ENCODE measurements around the gene CEP192. TPM values are rescaled to one million over a fixed set of nuclear protein-coding genes. Genes with fewer than 3 reads are reported as not detected.

CEP192 gene
- total and polyA plus RNA-seq, 2 of the 13 experiments (the other 11 are each of a cell fraction or from before 2014, with no cell fraction given), result 15.3 to 24.7 TPM

GRCh38 chr18:13004396-13004795 is 13.2 kb downstream of the CEP192 start (continued):
- no peak for TF ChIP-seq RFX3 (CRISPR knock-in tag; IDR thresholded peaks at IDR 0.05)
- no peak for TF ChIP-seq TFDP2 (CRISPR knock-in tag; IDR thresholded peaks at IDR 0.05)
- no peak for TF ChIP-seq ZNF543 (CRISPR knock-in tag; IDR thresholded peaks at IDR 0.05)
- no peak for TF ChIP-seq E2F1 (CRISPR knock-in tag; IDR thresholded peaks at IDR 0.05)
- no peak for TF ChIP-seq NR2C2 (CRISPR knock-in tag; IDR thresholded peaks at IDR 0.05; ENCODE audit: borderline replicate concordance)

- H3K4me3 ChIP-seq (replicated peaks in 1 of 3; ENCODE audit: insufficient read depth in 1 of 3, low read depth in 2 of 3, low read length in 3 of 3), result no peak overlapping the region
- H4K20me1 ChIP-seq (ENCODE audit: insufficient read depth, low read length), result no peaks in the 10 kb centered on the region
- ChIA-PET POLR2A (no interaction called here), CTCF (ENCODE audit: low intra/inter-chr PET ratio, low total read pairs) (no interaction called here)
- ATAC-seq, result no peak
- H3K79me2 ChIP-seq (ENCODE audit: insufficient read depth, low read length), result peaks cover under 1% of the 10 kb centered on the region
- H3K4me2 ChIP-seq (ENCODE audit: low read depth, low read length), result no peak overlapping the region
- no peak overlapping the region for H3K9ac ChIP-seq (ENCODE audit: insufficient read depth, low read depth, low read length)
- H3K9me3 ChIP-seq (ENCODE audit: low read length), result no peaks in the 10 kb centered on the region
- no peak for FAIRE-seq
- WGBS (ENCODE audit: low lambda C conversion rate), result 100% methylated on average over 1 of the region's 1 CpG
- no peak for DNase-seq (ENCODE audit: low spot score)
- no peak overlapping the region for H2AFZ ChIP-seq (ENCODE audit: low read length)
- no TSS peak for BruUV-seq (replicated peaks)
- peaks cover 6 to 50% of the 10 kb centered on the region in 2 experiments; a peak in 4 of 5 replicates for H3K36me3 ChIP-seq (replicated peaks in 1 of 2; ENCODE audit: control insufficient read depth in 1 of 2, insufficient read depth in 2 of 2, low read length in 2 of 2)
- no peak overlapping the region for H3K27ac ChIP-seq (ENCODE audit: extremely low read length, insufficient read depth, low read length)
- no peaks in the 10 kb centered on the region for H3K4me1 ChIP-seq (ENCODE audit: insufficient read depth, low read length)
- no peaks in the 10 kb centered on the region; a peak in 1 of 5 replicates for H3K27me3 ChIP-seq (ENCODE audit: control insufficient read depth in 1 of 2, insufficient read depth in 2 of 2, low read length in 2 of 2)
- intact Hi-C loops (cut with micrococcal nuclease; ENCODE audit: unreplicated experiment), result no loop called here
- in situ Hi-C loops (cut with HindIII; ENCODE audit: extremely low pct_ligation_motif_present, low pct_unique_long_range_greater_than_20kb), result loop anchor here (25.0 kb wide), 1 partner anchor 632 kb away; no protein-coding TSS in a partner anchor
- TF ChIP-seq CENPT (CRISPR knock-in tag; IDR thresholded peaks at IDR 0.05; ENCODE audit: low read depth) (no peak), ZNF557 (CRISPR knock-in tag; IDR thresholded peaks at IDR 0.05) (no peak), POGK (CRISPR knock-in tag; conservative IDR thresholded peaks at IDR 0.05) (no peak), ELF3 (CRISPR knock-in tag; IDR thresholded peaks at IDR 0.05) (no peak), GPN1 (CRISPR knock-in tag; IDR thresholded peaks at IDR 0.05; ENCODE audit: borderline replicate concordance) (no peak), ZNF674 (CRISPR knock-in tag; IDR thresholded peaks at IDR 0.05; ENCODE audit: low read depth) (no peak), ZNF543 (CRISPR knock-in tag; IDR thresholded peaks at IDR 0.05) (no peak), JDP2 (CRISPR knock-in tag; IDR thresholded peaks at IDR 0.05; ENCODE audit: borderline replicate concordance) (no peak), EEA1 (CRISPR knock-in tag; IDR thresholded peaks at IDR 0.05; ENCODE audit: borderline replicate concordance) (no peak), ZMYM4 (CRISPR knock-in tag; IDR thresholded peaks at IDR 0.05) (no peak), ZMYM2 (CRISPR knock-in tag; IDR thresholded peaks at IDR 0.05) (no peak), NAIF1 (CRISPR knock-in tag; IDR thresholded peaks at IDR 0.05; ENCODE audit: borderline replicate concordance) (no peak), KLF15 (CRISPR knock-in tag; IDR thresholded peaks at IDR 0.05; ENCODE audit: borderline replicate concordance) (no peak), NCOR1 (IDR thresholded peaks at IDR 0.05; ENCODE audit: borderline replicate concordance, low read length) (no peak)
Measured at GRCh38 chr18:13005289-13005688, 14.1 kb downstream of the CEP192 start.

Data from HepG2 (cell line).